Keratinocyte (primary cell): ENCODE measurements around the gene DISC1. TPM values are rescaled to one million over a fixed set of nuclear protein-coding genes. Genes with fewer than 3 reads are reported as not detected.

Experiments
- DNase-seq: peaks from one replicate; pipeline ENCODE4 v3.0.0-alpha.2; 2011; ENCODE audit warnings: low read depth, missing footprints, low spot score
- FAIRE-seq: peaks from 2 replicates; lab custom pipeline; 2011; peaks lifted over from hg19 to GRCh38; lab: Jason Lieb, UNC
- H2AFZ ChIP-seq: 2 replicates; pipeline ENCODE4 v1.6.0; 2012; ENCODE audit warnings: low read length, control low read depth, inconsistent platforms; ENCODE audit not compliant: control insufficient read depth
- H3K27ac ChIP-seq: 2 replicates; pipeline ENCODE4 v1.5.1; 2011; ENCODE audit warnings: low read length; ENCODE audit not compliant: control insufficient read depth, insufficient read depth
- H3K27me3 ChIP-seq: 3 replicates; pipeline ENCODE4 v1.6.0; 2011; ENCODE audit warnings: low read length; ENCODE audit not compliant: control insufficient read depth, insufficient read depth; ENCODE audit errors: extremely low read depth
- H3K36me3 ChIP-seq, 2 experiments: 2 replicates in 1 of 2; 3 replicates in 1 of 2; pipeline ENCODE4 v1.5.1; 2011; ENCODE audit warnings: low read length in 2 of 2, mild to moderate bottlenecking in 1 of 2; ENCODE audit not compliant: control insufficient read depth in 2 of 2, insufficient read depth in 2 of 2; ENCODE audit errors: extremely low read depth in 1 of 2
- H3K4me1 ChIP-seq: 3 replicates; pipeline ENCODE4 v1.5.1; 2011; ENCODE audit warnings: low read length; ENCODE audit not compliant: control insufficient read depth, insufficient read depth; ENCODE audit errors: extremely low read depth
- H3K4me2 ChIP-seq: 3 replicates; pipeline ENCODE4 v1.6.0; 2011; ENCODE audit warnings: low read depth, low read length; ENCODE audit not compliant: control insufficient read depth, insufficient read depth; ENCODE audit errors: extremely low read depth
- H3K4me3 ChIP-seq, 3 experiments: fragments of 200-600 bp in 1 of 3; sonication (generic) in 1 of 3; 2 replicates in 2 of 3; 3 replicates in 1 of 3; pipeline ENCODE4 v1.5.1; 2011 to 2016; ENCODE audit warnings: low read length in 3 of 3, mild to moderate bottlenecking in 3 of 3, control low read depth in 2 of 3, inconsistent platforms in 1 of 3, low read depth in 1 of 3, mixed read lengths in 1 of 3, mixed run types in 1 of 3, moderate library complexity in 1 of 3; ENCODE audit not compliant: control insufficient read depth in 2 of 3, insufficient read depth in 2 of 3; ENCODE audit errors: extremely low read depth in 1 of 3
- H3K79me2 ChIP-seq: 2 replicates; pipeline ENCODE4 v1.6.0; 2012; ENCODE audit warnings: low read length; ENCODE audit not compliant: control insufficient read depth, insufficient read depth
- H3K9ac ChIP-seq: 3 replicates; pipeline ENCODE4 v1.6.0; 2011; ENCODE audit warnings: low read length; ENCODE audit not compliant: control insufficient read depth, insufficient read depth; ENCODE audit errors: extremely low read depth
- H3K9me1 ChIP-seq: 3 replicates; pipeline ENCODE4 v1.6.0; 2011; ENCODE audit warnings: low read length; ENCODE audit not compliant: control insufficient read depth, insufficient read depth; ENCODE audit errors: extremely low read depth
- H3K9me3 ChIP-seq: 2 replicates; pipeline ENCODE4 v1.5.1; 2012; ENCODE audit warnings: low read depth, low read length; ENCODE audit not compliant: control insufficient read depth
- H4K20me1 ChIP-seq: 3 replicates; pipeline ENCODE4 v1.6.0; 2011; ENCODE audit warnings: low read length; ENCODE audit not compliant: control insufficient read depth, insufficient read depth; ENCODE audit errors: extremely low read depth
- CTCF ChIP-seq, 3 experiments: IDR thresholded peaks in 1 of 3; conservative IDR thresholded peaks in 1 of 3; optimal IDR thresholded peaks in 1 of 3; 2 replicates in 2 of 3; 3 replicates in 1 of 3; pipeline versions ENCODE3 to v1.5.1; 2011; ENCODE audit warnings: low read length in 3 of 3, mild to moderate bottlenecking in 3 of 3, moderate library complexity in 2 of 3, control low read depth in 1 of 3, inconsistent platforms in 1 of 3; ENCODE audit not compliant: insufficient read depth in 2 of 3; ENCODE audit errors: extremely low read depth in 1 of 3
- EZH2 ChIP-seq: IDR thresholded peaks from one replicate; pipeline ENCODE4 v1.6.1; 2012; ENCODE audit warnings: inconsistent platforms, mild to moderate bottlenecking, low read length, moderate library complexity
- dilution Hi-C: fragments of 300-500 bp; cut with MboI; formaldehyde crosslinking; loops from one replicate; pipeline ENCODE4 v1.7.0; 2020; ENCODE audit warnings: low sequenced_read_pairs; ENCODE audit not compliant: extremely low pct_ligation_motif_present
- polyA plus RNA-seq, 5 experiments: library from polyadenylated mRNA; depleted of rRNA in 3 of 5; stranded (reverse) in 3 of 5; stranded (forward) in 1 of 5; unstranded in 1 of 5; fragments of >200 nt; gene quantifications; 1 replicate in 1 of 5; 2 replicates in 3 of 5; 3 replicates in 1 of 5; pipeline versions ENCODE4 v1.2.1 to v1.2.3, GENCODE V29; 2011 to 2012; ENCODE audit warnings: missing spikeins in 2 of 5, low read depth in 1 of 5, low replicate concordance in 1 of 5

DISC1 gene
- polyA plus RNA-seq, 1 donor (not counting 4 experiments of a cell fraction or from before 2014, with no cell fraction given): 0.47 TPM

- Histone ChIP-seq H3K4me2 (no peak overlapping the region), H3K27me3 (no peaks in the 10 kb centered on the region), H4K20me1 (no peaks in the 10 kb centered on the region), H3K9ac (no peak overlapping the region), H3K9me1 (no peaks in the 10 kb centered on the region), H3K4me1 (no peaks in the 10 kb centered on the region), H3K4me3 (no peak overlapping the region), H3K9me3 (no peaks in the 10 kb centered on the region), H3K36me3 (no peaks in the 10 kb centered on the region), H3K27ac (no peak overlapping the region), H2AFZ (no peak overlapping the region), H3K79me2 (no peaks in the 10 kb centered on the region)
- no peak for DNase-seq
- no peak for FAIRE-seq
- TF ChIP-seq CTCF (optimal IDR thresholded peaks at IDR 0.05 in 1 of 3, IDR thresholded peaks at IDR 0.05 in 1 of 3, conservative IDR thresholded peaks at IDR 0.05 in 1 of 3; ENCODE audit: extremely low read depth in 1 of 3, insufficient read depth in 2 of 3, low read length in 3 of 3) (no peak), EZH2 (no peak)
- dilution Hi-C loops: no loop called here
Observed at GRCh38 chr1:231810415-231810814, 183.8 kb downstream of the DISC1 start.

GRCh38 chr1:231814021-231814420 is 187.4 kb downstream of the DISC1 start:
- no peak for TF ChIP-seq CTCF (optimal IDR thresholded peaks at IDR 0.05 in 1 of 3, IDR thresholded peaks at IDR 0.05 in 1 of 3, conservative IDR thresholded peaks at IDR 0.05 in 1 of 3; ENCODE audit: extremely low read depth in 1 of 3, insufficient read depth in 2 of 3, low read length in 3 of 3)
- no peak for TF ChIP-seq EZH2
- no peak overlapping the region for H3K4me2 ChIP-seq
- H3K27ac ChIP-seq: no peak overlapping the region
- no peaks in the 10 kb centered on the region for H3K36me3 ChIP-seq
- no peak overlapping the region for H3K9ac ChIP-seq
- no peaks in the 10 kb centered on the region for H3K27me3 ChIP-seq
- H3K4me3 ChIP-seq: no peak overlapping the region
- H3K4me1 ChIP-seq: no peaks in the 10 kb centered on the region
- no peak overlapping the region for H2AFZ ChIP-seq
- DNase-seq (no peak), FAIRE-seq (no peak)
- H3K9me3 ChIP-seq: no peaks in the 10 kb centered on the region
- dilution Hi-C loops: no loop called here
- H3K79me2 ChIP-seq: no peaks in the 10 kb centered on the region
- H4K20me1 ChIP-seq: no peaks in the 10 kb centered on the region
- H3K9me1 ChIP-seq: no peaks in the 10 kb centered on the region
